Measurements from ENCODE around the gene SPEG. TPM values are rescaled to one million over a fixed set of nuclear protein-coding genes. Genes with fewer than 3 reads are reported as not detected.

The SPEG gene
- total RNA-seq, 2 donors from 2014 or later, result 2.9 to 3.6 TPM

- WGBS, 2 donors, result 48 to 62% methylated on average over 10 of the region's 10 CpGs
- Histone ChIP-seq H3K4me3 (no peak overlapping the region), H3K4me1 (peaks cover 14% of the 10 kb centered on the region), H3K9me3 (no peaks in the 10 kb centered on the region), H3K27ac (no peak overlapping the region), H3K36me3 (replicated peaks in 1 of 2; ENCODE audit: insufficient read depth in 1 of 2, low read depth in 2 of 2) (no peaks in the 10 kb centered on the region), H3K27me3 (peaks cover 0 to 15% of the 10 kb centered on the region in 2 donors)
- intact Hi-C loops (cut with DNase I), result no loop called here
- TF ChIP-seq CTCF (IDR thresholded peaks at IDR 0.05) (no peak), POLR2A (IDR thresholded peaks at IDR 0.05) (no peak)
- no peak for ATAC-seq
- DNase-seq, result no peak
These were observed 83.5 kb downstream of the SPEG start for GRCh38 chr2:219517954-219518778.

- no peak for ATAC-seq
- WGBS, 2 donors, result 85 to 86% methylated on average over 9 of the region's 9 CpGs
- intact Hi-C loops (cut with DNase I), result no loop called here
- DNase-seq, result no peak
- Histone ChIP-seq H3K36me3 (replicated peaks in 1 of 2; ENCODE audit: insufficient read depth in 1 of 2, low read depth in 2 of 2) (no peaks in the 10 kb centered on the region), H3K4me1 (peaks cover 9% of the 10 kb centered on the region), H3K9me3 (no peaks in the 10 kb centered on the region), H3K27ac (no peak overlapping the region), H3K4me3 (no peak overlapping the region), H3K27me3 (peaks cover 0 to 17% of the 10 kb centered on the region in 2 donors)
- TF ChIP-seq POLR2A (IDR thresholded peaks at IDR 0.05) (no peak), CTCF (IDR thresholded peaks at IDR 0.05) (no peak)
These were observed 84.9 kb downstream of the SPEG start for GRCh38 chr2:219519526-219519916.

GRCh38 chr2:219520079-219520478 lies 85.4 kb downstream of the SPEG start:
- Histone ChIP-seq H3K27ac (no peak overlapping the region), H3K36me3 (replicated peaks in 1 of 2; ENCODE audit: insufficient read depth in 1 of 2, low read depth in 2 of 2) (no peaks in the 10 kb centered on the region), H3K9me3 (no peaks in the 10 kb centered on the region), H3K4me1 (peaks cover 9% of the 10 kb centered on the region), H3K27me3 (peaks cover 0 to 17% of the 10 kb centered on the region in 2 donors), H3K4me3 (no peak overlapping the region)
- intact Hi-C loops (cut with DNase I), result no loop called here
- TF ChIP-seq CTCF (IDR thresholded peaks at IDR 0.05) (no peak), POLR2A (IDR thresholded peaks at IDR 0.05) (no peak)
- 68 to 70% methylated on average over 8 of the region's 8 CpGs for WGBS, 2 donors
- DNase-seq (no peak), ATAC-seq (no peak)

GRCh38 chr2:219521066-219521880 lies 86.6 kb downstream of the SPEG start:
- 5 to 10% methylated on average over 13 to 14 of the region's 14 CpGs for WGBS, 2 donors
- peak; percentile 39 for ATAC-seq

More at GRCh38 chr2:219521066-219521880, 86.6 kb downstream of the SPEG start:
- TF ChIP-seq CTCF (IDR thresholded peaks at IDR 0.05), result peak in 6 of 7 experiments; percentile 13 to 52 (median 42)
- no peak for TF ChIP-seq POLR2A (IDR thresholded peaks at IDR 0.05)
- Histone ChIP-seq H3K27me3 (peaks cover 0 to 17% of the 10 kb centered on the region in 2 donors), H3K36me3 (replicated peaks in 1 of 2; ENCODE audit: insufficient read depth in 1 of 2, low read depth in 2 of 2) (no peaks in the 10 kb centered on the region), H3K9me3 (no peaks in the 10 kb centered on the region), H3K4me3 (no peak overlapping the region), H3K27ac (no peak overlapping the region), H3K4me1 (peaks cover 9% of the 10 kb centered on the region)
- DNase-seq, result peak in 2 of 4 donors; percentile 39 to 52
- intact Hi-C loops (cut with DNase I), result no loop called here

All from body of pancreas (tissue), 4 donors.